H7 (cell line): ENCODE measurements around the gene CGB1. TPM values are rescaled to one million over a fixed set of nuclear protein-coding genes. Genes with fewer than 3 reads are reported as not detected.

Experiments used
- DNase-seq: peaks from one replicate; pipeline ENCODE4 v3.0.0; 2012
- H3K27me3 ChIP-seq: 2 replicates; pipeline ENCODE4 v1.6.0; 2011; ENCODE audit warnings: mild to moderate bottlenecking, low read length; ENCODE audit not compliant: control insufficient read depth, insufficient read depth
- H3K36me3 ChIP-seq: replicated peaks from 2 replicates; pipeline ENCODE4 v1.5.1; 2011; ENCODE audit warnings: low read length; ENCODE audit not compliant: control insufficient read depth, insufficient read depth
- H3K4me3 ChIP-seq: 2 replicates; pipeline ENCODE4 v1.5.1; 2011; ENCODE audit warnings: low read depth, mild to moderate bottlenecking, control low read depth, low read length, moderate library complexity; ENCODE audit not compliant: insufficient read depth
- total RNA-seq: library from RNA; depleted of rRNA; stranded (reverse); fragments of >200 nt; shearing (Covaris generic); gene quantifications from 2 replicates; pipeline ENCODE4 v1.2.3, GENCODE V29; 2014

Gene CGB1
- total RNA-seq, 1 experiment from 2014 or later: not detected

GRCh38 chr19:49006905-49007304 is 29.8 kb downstream of the CGB1 start:
- H3K36me3 ChIP-seq: peaks cover 47% of the 10 kb centered on the region
- H3K27me3 ChIP-seq: no peaks in the 10 kb centered on the region
- DNase-seq: no peak
- H3K4me3 ChIP-seq: no peak overlapping the region

- H3K4me3 ChIP-seq: no peak overlapping the region
- H3K36me3 ChIP-seq: peaks cover 40% of the 10 kb centered on the region
- no peaks in the 10 kb centered on the region for H3K27me3 ChIP-seq
- DNase-seq: no peak
Measured at GRCh38 chr19:49004964-49005614, 31.6 kb downstream of the CGB1 start.

- Histone ChIP-seq H3K36me3 (peaks cover 37% of the 10 kb centered on the region), H3K27me3 (no peaks in the 10 kb centered on the region), H3K4me3 (no peak overlapping the region)
- no peak for DNase-seq
Measured at GRCh38 chr19:49004133-49004532, 32.6 kb downstream of the CGB1 start.

- no peak overlapping the region for H3K4me3 ChIP-seq
- peak; percentile 86 for DNase-seq
- no peaks in the 10 kb centered on the region for H3K27me3 ChIP-seq
- H3K36me3 ChIP-seq: peaks cover 19% of the 10 kb centered on the region
Measured at GRCh38 chr19:48999481-49000325, 37.0 kb downstream of the CGB1 start.

- H3K27me3 ChIP-seq: no peaks in the 10 kb centered on the region
- peak; percentile 76 for DNase-seq
Measured at GRCh38 chr19:48997972-48998371, 38.7 kb downstream of the CGB1 start.

GRCh38 chr19:48994035-48994386 is 42.7 kb downstream of the CGB1 start:
- no peak for DNase-seq
- Histone ChIP-seq H3K4me3 (peak overlapping the region; percentile 79), H3K27me3 (no peaks in the 10 kb centered on the region), H3K36me3 (peaks cover 4% of the 10 kb centered on the region)

More at GRCh38 chr19:48997972-48998371, 38.7 kb downstream of the CGB1 start:
- Histone ChIP-seq H3K4me3 (no peak overlapping the region), H3K36me3 (peaks cover 8% of the 10 kb centered on the region)

GRCh38 chr19:48993175-48994034 is 43.3 kb downstream of the CGB1 start, which contains the start of the genes GYS1 and RUVBL2:
Gene GYS1 (minus strand): TSS chr19:48993309. CDS start chr19:48993112, 197 bp downstream.
Gene RUVBL2 (plus strand): TSS chr19:48993887. CDS start chr19:48993912, 25 bp downstream.
- Histone ChIP-seq H3K36me3 (peaks cover 7% of the 10 kb centered on the region), H3K27me3 (no peaks in the 10 kb centered on the region), H3K4me3 (peak within 1 kb of the TSS; percentile 82)
- peak; percentile 100 for DNase-seq

- DNase-seq: peak; percentile 68
- no peaks in the 10 kb centered on the region for H3K27me3 ChIP-seq
- H3K4me3 ChIP-seq: peak overlapping the region; percentile 82
- H3K36me3 ChIP-seq: peaks cover 7% of the 10 kb centered on the region
Measured at GRCh38 chr19:48992581-48993174, 44.0 kb downstream of the CGB1 start.

GRCh38 chr19:48991873-48992580 is 44.7 kb downstream of the CGB1 start:
- DNase-seq: peak; percentile 85
- Histone ChIP-seq H3K27me3 (no peaks in the 10 kb centered on the region), H3K36me3 (peaks cover 7% of the 10 kb centered on the region), H3K4me3 (peak overlapping the region; percentile 82)

GRCh38 chr19:48991011-48991609 is 45.6 kb downstream of the CGB1 start:
- Histone ChIP-seq H3K4me3 (no peak overlapping the region), H3K36me3 (peaks cover 7% of the 10 kb centered on the region), H3K27me3 (no peaks in the 10 kb centered on the region)
- DNase-seq: peak; percentile 26

- no peak overlapping the region for H3K4me3 ChIP-seq
- DNase-seq: peak; percentile 22
- H3K27me3 ChIP-seq: no peaks in the 10 kb centered on the region
- peaks cover 8% of the 10 kb centered on the region for H3K36me3 ChIP-seq
Measured at GRCh38 chr19:48990400-48990799, 46.3 kb downstream of the CGB1 start.

- peak; percentile 22 for DNase-seq
- no peak overlapping the region for H3K4me3 ChIP-seq
- no peaks in the 10 kb centered on the region for H3K27me3 ChIP-seq
- peaks cover 10% of the 10 kb centered on the region for H3K36me3 ChIP-seq
Measured at GRCh38 chr19:48989701-48990291, 46.9 kb downstream of the CGB1 start.

- Histone ChIP-seq H3K27me3 (no peaks in the 10 kb centered on the region), H3K4me3 (no peak overlapping the region), H3K36me3 (peaks cover 10% of the 10 kb centered on the region)
- DNase-seq: no peak
Measured at GRCh38 chr19:48988860-48989259, 47.8 kb downstream of the CGB1 start.
